HepG2 (cell line): ENCODE data around the gene DHRS9. TPM values are rescaled to one million over a fixed set of nuclear protein-coding genes. Genes with fewer than 3 reads are reported as not detected.

Experiments
- ATAC-seq: fragments of 200-7000 bp; cut with Tn5 transposase; 3 replicates; pipeline ENCODE4 v1.9.1; 2020; ENCODE audit warnings: mild to moderate bottlenecking, moderate library complexity
- BruUV-seq: library from RNA; stranded (reverse); fragments of 400-500 nt; replicated peaks from 2 replicates; lab custom pipeline; 2021; lab: Mats Ljungman, UMichigan
- CTCF ChIA-PET: fragments of 300-600 bp; formaldehyde crosslinking; extraction: SDS; loops from one replicate; lab custom pipeline; 2021; ENCODE audit warnings: low total read pairs, inconsistent platforms, low intra/inter-chr PET ratio; lab: Yijun Ruan, JAX
- POLR2A ChIA-PET: fragments of 350-600 bp; sonication (Branson Sonifier 250); formaldehyde crosslinking; loops from one replicate; lab custom pipeline; 2020; ENCODE audit warnings: antibody characterized with exemption, inconsistent platforms; lab: Yijun Ruan, JAX
- DNase-seq: peaks from one replicate; pipeline ENCODE4 v3.0.0-alpha.2; 2015; ENCODE audit warnings: low spot score
- FAIRE-seq: peaks from 3 replicates; lab custom pipeline; 2011; peaks lifted over from hg19 to GRCh38; lab: Jason Lieb, UNC
- H2AFZ ChIP-seq: one replicate; pipeline ENCODE4 v1.6.1; 2011; ENCODE audit warnings: low read length, inconsistent platforms
- H3K27ac ChIP-seq: fragments of 300-600 bp; 3 replicates; pipeline ENCODE4 v1.8.0; 2011; ENCODE audit warnings: mixed run types, mild to moderate bottlenecking, mixed read lengths, low read length, inconsistent platforms; ENCODE audit not compliant: insufficient read depth; ENCODE audit errors: extremely low read length
- H3K27me3 ChIP-seq, 2 experiments: fragments of 200-600 bp in 1 of 2; 2 replicates in 1 of 2; 3 replicates in 1 of 2; pipeline versions ENCODE4 v1.6.0 to v1.8.0; 2011; ENCODE audit warnings: low read length in 2 of 2, mild to moderate bottlenecking in 2 of 2, moderate library complexity in 2 of 2, inconsistent platforms in 1 of 2; ENCODE audit not compliant: insufficient read depth in 2 of 2, control insufficient read depth in 1 of 2
- H3K36me3 ChIP-seq, 2 experiments: fragments of 200-600 bp in 1 of 2; replicated peaks in 1 of 2; 2 replicates in 1 of 2; 3 replicates in 1 of 2; pipeline versions ENCODE4 v1.5.1 to v1.8.0; 2011; ENCODE audit warnings: low read length in 2 of 2, inconsistent platforms in 1 of 2; ENCODE audit not compliant: insufficient read depth in 2 of 2, control insufficient read depth in 1 of 2
- H3K4me1 ChIP-seq: 2 replicates; pipeline ENCODE4 v1.5.1; 2012; ENCODE audit warnings: low read length, inconsistent platforms; ENCODE audit not compliant: insufficient read depth
- H3K4me2 ChIP-seq: 2 replicates; pipeline ENCODE4 v1.6.0; 2011; ENCODE audit warnings: low read depth, low read length, inconsistent platforms
- H3K4me3 ChIP-seq, 3 experiments: fragments of 200-600 bp in 1 of 3; sonication (generic), shearing (Covaris generic) in 1 of 3; replicated peaks in 1 of 3; 2 replicates each; pipeline ENCODE4 v1.5.1; 2011 to 2016; ENCODE audit warnings: low read length in 3 of 3, inconsistent platforms in 2 of 3, low read depth in 2 of 3, mild to moderate bottlenecking in 2 of 3, control low read depth in 1 of 3, mixed read lengths in 1 of 3; ENCODE audit not compliant: insufficient read depth in 1 of 3
- H3K79me2 ChIP-seq: one replicate; pipeline ENCODE4 v1.6.1; 2011; ENCODE audit warnings: low read length, inconsistent platforms; ENCODE audit not compliant: insufficient read depth
- H3K9ac ChIP-seq: 2 replicates; pipeline ENCODE4 v1.6.0; 2011; ENCODE audit warnings: mild to moderate bottlenecking, low read depth, low read length, inconsistent platforms; ENCODE audit not compliant: insufficient read depth
- H3K9me3 ChIP-seq: 2 replicates; pipeline ENCODE4 v1.5.1; 2012; ENCODE audit warnings: mild to moderate bottlenecking, low read length
- H4K20me1 ChIP-seq: 2 replicates; pipeline ENCODE4 v1.6.0; 2011; ENCODE audit warnings: inconsistent platforms, mild to moderate bottlenecking, low read length, moderate library complexity; ENCODE audit not compliant: insufficient read depth
- BCLAF1 ChIP-seq: fragments of 450-650 bp; IDR thresholded peaks from 2 replicates; pipeline ENCODE4 v1.6.1; 2017; ENCODE audit warnings: mild to moderate bottlenecking
- CEBPB ChIP-seq: IDR thresholded peaks from 2 replicates; pipeline ENCODE4 v1.6.1; 2011; ENCODE audit warnings: low read depth, low read length, improper control_type of control experiment, borderline replicate concordance
- GPN1 ChIP-seq: sonication (generic); formaldehyde crosslinking; IDR thresholded peaks from 2 replicates; pipeline ENCODE4 v1.5.1; 2020; ENCODE audit warnings: missing genetic modification reagents, borderline replicate concordance
- HNF1B ChIP-seq: sonication (generic); formaldehyde crosslinking; IDR thresholded peaks from 2 replicates; pipeline ENCODE4 v1.5.1; 2020; ENCODE audit warnings: mild to moderate bottlenecking, moderate library complexity, missing genetic modification reagents
- MIXL1 ChIP-seq: IDR thresholded peaks from 2 replicates; pipeline ENCODE4 v1.6.1; 2016
- POLR2AphosphoS2 ChIP-seq: IDR thresholded peaks from 2 replicates; pipeline ENCODE4 v1.6.1; 2011; ENCODE audit warnings: low read depth, low read length, improper control_type of control experiment
- SNAPC4 ChIP-seq: sonication (generic); formaldehyde crosslinking; IDR thresholded peaks from 2 replicates; pipeline ENCODE4 v1.4.0; 2020; ENCODE audit warnings: mild to moderate bottlenecking, missing genetic modification reagents
- SRSF1 ChIP-seq: fragments of 200-400 bp; formaldehyde crosslinking; optimal IDR thresholded peaks from 2 replicates; pipeline ENCODE3; 2017; ENCODE audit warnings: mild to moderate bottlenecking, low read depth, low read length, moderate library complexity
- ZBTB20 ChIP-seq: sonication (generic); formaldehyde crosslinking; IDR thresholded peaks from 2 replicates; pipeline ENCODE4 v1.8.1; 2023; ENCODE audit warnings: missing genetic modification reagents, low read depth, mild to moderate bottlenecking, borderline replicate concordance
- ZNF235 ChIP-seq: sonication (generic); formaldehyde crosslinking; IDR thresholded peaks from 2 replicates; pipeline ENCODE4 v1.8.1; 2023; ENCODE audit warnings: mild to moderate bottlenecking, missing genetic modification reagents, borderline replicate concordance
- ZNF614 ChIP-seq: IDR thresholded peaks from 2 replicates; pipeline ENCODE4 v1.6.1; 2018; ENCODE audit warnings: missing biosample characterization, missing genetic modification reagents, inconsistent platforms, borderline replicate concordance
- ZNF879 ChIP-seq: sonication (generic); formaldehyde crosslinking; IDR thresholded peaks from 2 replicates; pipeline ENCODE4 v1.8.1; 2023; ENCODE audit warnings: missing genetic modification reagents
- WGBS: methylation state at CpG from one replicate; pipeline ENCODE4 v1.1.6; 2017; ENCODE audit warnings: low lambda C conversion rate; 5-methylcytosine and 5-hydroxymethylcytosine counted together
- in situ Hi-C: cut with HindIII; loops from 2 replicates; pipeline ENCODE4 v1.10.0; 2017; ENCODE audit warnings: low pct_unique_long_range_greater_than_20kb; ENCODE audit not compliant: extremely low pct_ligation_motif_present
- intact Hi-C: fragments of 100-400 bp; cut with micrococcal nuclease; formaldehyde crosslinking; loops from one replicate; pipeline ENCODE4 v1.10.0; 2022; ENCODE audit not compliant: unreplicated experiment
- polyA plus RNA-seq, 8 experiments: library from polyadenylated mRNA; depleted of rRNA in 3 of 8; stranded (reverse) in 7 of 8; unstranded in 1 of 8; fragments of >200 nt; fragmentation: Illumina TruSeq in 4 of 8; extraction: Trizol in 4 of 8; gene quantifications; 2 replicates each; pipeline versions ENCODE4 v1.2.1 to v1.2.3, GENCODE V29; 2011 to 2016; ENCODE audit warnings: low read depth in 4 of 8, missing spikeins in 1 of 8, mixed read lengths in 1 of 8; ENCODE audit not compliant: insufficient read depth in 1 of 8
- total RNA-seq, 5 experiments: library from RNA; depleted of rRNA; stranded (reverse); fragments of >200 nt; fragmentation: Illumina TruSeq; extraction: Trizol; gene quantifications; 2 replicates each; pipeline ENCODE4 v1.2.3, GENCODE V29; 2016; ENCODE audit warnings: low read depth in 1 of 5

Gene DHRS9
- total and polyA plus RNA-seq, 2 of the 13 experiments (the other 11 are each of a cell fraction or from before 2014, with no cell fraction given): not detected

GRCh38 chr2:169119123-169119760, 49.9 kb downstream of the DHRS9 start:
- intact Hi-C loops: no loop called here
- Histone ChIP-seq H2AFZ (no peak overlapping the region), H3K36me3 (no peaks in the 10 kb centered on the region), H3K9me3 (no peaks in the 10 kb centered on the region), H3K4me2 (no peak overlapping the region), H3K4me3 (no peak overlapping the region), H3K27me3 (peaks cover 0 to 3% of the 10 kb centered on the region in 2 experiments; a peak in 1 of 5 replicates), H3K79me2 (no peaks in the 10 kb centered on the region), H3K4me1 (no peaks in the 10 kb centered on the region), H3K9ac (no peak overlapping the region), H3K27ac (no peak overlapping the region), H4K20me1 (no peaks in the 10 kb centered on the region)
- no TSS peak for BruUV-seq
- ATAC-seq (no peak), FAIRE-seq (no peak), DNase-seq (no peak)
- no peak for TF ChIP-seq ZNF235 (CRISPR knock-in tag)
- no peak for TF ChIP-seq ZNF879 (CRISPR knock-in tag)
- no peak for TF ChIP-seq BCLAF1
- no peak for TF ChIP-seq ZBTB20
- no peak for TF ChIP-seq SRSF1
- no peak for TF ChIP-seq CEBPB
- TF ChIP-seq HNF1B (CRISPR knock-in tag): no peak
- TF ChIP-seq MIXL1 (CRISPR knock-in tag): no peak
- TF ChIP-seq SNAPC4 (CRISPR knock-in tag): no peak
- no peak for TF ChIP-seq GPN1 (CRISPR knock-in tag)
- no peak for TF ChIP-seq POLR2AphosphoS2
- no peak for TF ChIP-seq ZNF614 (CRISPR knock-in tag)
- ChIA-PET POLR2A (no interaction called here), CTCF (no interaction called here)
- 42% methylated on average over 4 of the region's 4 CpGs for WGBS
- in situ Hi-C loops: no loop called here
